HEK293T (cell line): ENCODE results near the gene LDHAL6B.

ENCODE experiments used
- CTCF ChIA-PET: fragments of 350-600 bp; formaldehyde crosslinking; extraction: SDS; loops from one replicate; lab custom pipeline; 2021; ENCODE audit warnings: antibody characterized with exemption, inconsistent platforms; lab: Yijun Ruan, JAX
- POLR2A ChIA-PET: fragments of 350-600 bp; formaldehyde crosslinking; extraction: SDS; loops from one replicate; lab custom pipeline; 2020; ENCODE audit warnings: antibody characterized with exemption, inconsistent platforms; lab: Yijun Ruan, JAX
- DNase-seq: peaks from one replicate; pipeline ENCODE4 v3.0.0; 2012; ENCODE audit warnings: mixed read lengths; ENCODE audit errors: extremely low spot score
- ARNT ChIP-seq: fragments of 450-650 bp; IDR thresholded peaks from 2 replicates; pipeline ENCODE4 v1.6.1; 2017; ENCODE audit warnings: mild to moderate bottlenecking
- BHLHE40 ChIP-seq: fragments of 450-650 bp; IDR thresholded peaks from 2 replicates; pipeline ENCODE4 v1.6.1; 2016; ENCODE audit warnings: mild to moderate bottlenecking, moderate library complexity, borderline replicate concordance
- CTBP1 ChIP-seq: fragments of 450-650 bp; IDR thresholded peaks from 2 replicates; pipeline ENCODE4 v1.6.1; 2016; ENCODE audit warnings: borderline replicate concordance
- ELF4 ChIP-seq: fragments of 450-650 bp; IDR thresholded peaks from 2 replicates; pipeline ENCODE4 v1.6.1; 2017; ENCODE audit warnings: antibody characterized with exemption
- FOXA1 ChIP-seq: fragments of 450-650 bp; IDR thresholded peaks from 2 replicates; pipeline ENCODE4 v1.6.1; 2016; ENCODE audit warnings: mild to moderate bottlenecking
- FOXK2 ChIP-seq: fragments of 450-650 bp; IDR thresholded peaks from 2 replicates; pipeline ENCODE4 v1.6.1; 2016; ENCODE audit warnings: mild to moderate bottlenecking
- FOXM1 ChIP-seq: fragments of 450-650 bp; IDR thresholded peaks from 2 replicates; pipeline ENCODE4 v1.6.1; 2017; ENCODE audit warnings: mild to moderate bottlenecking, borderline replicate concordance
- HDGF ChIP-seq: fragments of 450-650 bp; IDR thresholded peaks from 2 replicates; pipeline ENCODE4 v1.6.1; 2017; ENCODE audit warnings: antibody characterized with exemption, borderline replicate concordance
- L3MBTL2 ChIP-seq: fragments of 450-650 bp; conservative IDR thresholded peaks from 2 replicates; pipeline ENCODE4 v1.6.1; 2016; ENCODE audit warnings: mild to moderate bottlenecking
- LEF1 ChIP-seq: fragments of 450-650 bp; IDR thresholded peaks from 2 replicates; pipeline ENCODE4 v1.6.1; 2017; ENCODE audit warnings: mild to moderate bottlenecking, borderline replicate concordance
- NFRKB ChIP-seq: fragments of 450-650 bp; IDR thresholded peaks from 2 replicates; pipeline ENCODE4 v1.6.1; 2016; ENCODE audit warnings: mild to moderate bottlenecking, moderate library complexity
- PKNOX1 ChIP-seq: fragments of 450-650 bp; IDR thresholded peaks from 2 replicates; pipeline ENCODE4 v1.6.1; 2016
- SP1 ChIP-seq: fragments of 450-650 bp; IDR thresholded peaks from 2 replicates; pipeline ENCODE4 v1.6.1; 2017
- SUZ12 ChIP-seq: fragments of 450-650 bp; IDR thresholded peaks from 2 replicates; pipeline ENCODE4 v1.6.1; 2016; ENCODE audit warnings: mild to moderate bottlenecking
- TARDBP ChIP-seq: fragments of 450-650 bp; IDR thresholded peaks from 2 replicates; pipeline ENCODE4 v1.6.1; 2016
- ZNF384 ChIP-seq: fragments of 450-650 bp; IDR thresholded peaks from 2 replicates; pipeline ENCODE4 v1.6.1; 2016

The LDHAL6B gene

GRCh38 chr15:59174151-59174834, 32.4 kb upstream of the LDHAL6B start:
- no peak for TF ChIP-seq FOXM1
- TF ChIP-seq SUZ12, result no peak
- no peak for TF ChIP-seq HDGF
- no peak for TF ChIP-seq ZNF384
- no peak for TF ChIP-seq ELF4
- no peak for TF ChIP-seq SP1
- TF ChIP-seq FOXA1, result no peak
- no peak for TF ChIP-seq ARNT
- TF ChIP-seq PKNOX1, result no peak
- no peak for TF ChIP-seq TARDBP
- no peak for TF ChIP-seq CTBP1
- no peak for TF ChIP-seq NFRKB
- TF ChIP-seq L3MBTL2, result no peak
- TF ChIP-seq LEF1, result no peak
- no peak for TF ChIP-seq FOXK2
- no peak for TF ChIP-seq BHLHE40
- CTCF ChIA-PET, result interaction anchor here (0.8 to 0.9 kb wide), 2 partner anchors 194 to 355 kb away, joined by 3 read pairs; no protein-coding TSS in a partner anchor
- POLR2A ChIA-PET, result no interaction called here
- no peak for DNase-seq

GRCh38 chr15:59174835-59175831, 31.5 kb upstream of the LDHAL6B start:
- POLR2A ChIA-PET, result no interaction called here
- TF ChIP-seq PKNOX1 (0 out of 2 replicates have a peak, but pooled peaks have one; percentile 13), FOXA1 (no peak)
- peak; percentile 61 for DNase-seq
- CTCF ChIA-PET, result interaction anchor here (0.8 to 0.9 kb wide), 2 partner anchors 195 to 354 kb away, joined by 3 read pairs; no protein-coding TSS in a partner anchor

GRCh38 chr15:59176653-59177316, 29.9 kb upstream of the LDHAL6B start:
- ChIA-PET CTCF (interaction anchor here (0.7 kb wide), 1 partner anchor 242 kb away, joined by 3 read pairs; no protein-coding TSS in a partner anchor), POLR2A (no interaction called here)
- DNase-seq, result no peak
- TF ChIP-seq FOXM1, result no peak
- no peak for TF ChIP-seq LEF1
- TF ChIP-seq SUZ12, result no peak
- no peak for TF ChIP-seq L3MBTL2
- TF ChIP-seq PKNOX1, result no peak
- no peak for TF ChIP-seq CTBP1
- no peak for TF ChIP-seq ZNF384
- TF ChIP-seq ELF4, result no peak
- TF ChIP-seq NFRKB, result no peak
- no peak for TF ChIP-seq SP1

- CTCF ChIA-PET, result no interaction called here
- POLR2A ChIA-PET, result no interaction called here
- TF ChIP-seq ELF4, result no peak
- no peak for TF ChIP-seq SUZ12
- TF ChIP-seq BHLHE40, result no peak
- TF ChIP-seq FOXK2, result no peak
- no peak for TF ChIP-seq NFRKB
- TF ChIP-seq TARDBP, result no peak
- no peak for TF ChIP-seq L3MBTL2
- TF ChIP-seq ARNT, result no peak
- TF ChIP-seq ZNF384, result no peak
- TF ChIP-seq FOXA1, result no peak
- no peak for TF ChIP-seq FOXM1
- no peak for TF ChIP-seq LEF1
- TF ChIP-seq CTBP1, result no peak
Observed at GRCh38 chr15:59177317-59177660, 29.4 kb upstream of the LDHAL6B start.

GRCh38 chr15:59178151-59178695, 28.4 kb upstream of the LDHAL6B start:
- ChIA-PET POLR2A (no interaction called here), CTCF (no interaction called here)
- DNase-seq, result no peak
- TF ChIP-seq FOXK2 (no peak), FOXA1 (no peak), L3MBTL2 (no peak), HDGF (no peak), ARNT (no peak), BHLHE40 (no peak), PKNOX1 (no peak)

More at GRCh38 chr15:59177317-59177660, 29.4 kb upstream of the LDHAL6B start:
- no peak for DNase-seq
